KMS-11 (cell line): ENCODE measurements around the gene KNOP1.

Source experiments
- H2AFZ ChIP-seq: fragments of 200-600 bp; sonication (generic); 2 replicates; pipeline ENCODE4 v1.6.1; 2016; ENCODE audit warnings: antibody characterized with exemption, mixed run types, low read depth
- H3K27ac ChIP-seq: fragments of 200-600 bp; sonication (generic); 2 replicates; pipeline ENCODE4 v1.6.1; 2016; ENCODE audit warnings: mild to moderate bottlenecking, mixed run types
- H3K27me3 ChIP-seq: fragments of 200-600 bp; sonication (generic); 2 replicates; pipeline ENCODE4 v1.6.1; 2017; ENCODE audit warnings: mild to moderate bottlenecking, low read depth, mixed run types, moderate library complexity; ENCODE audit not compliant: insufficient read depth
- H3K36me3 ChIP-seq: fragments of 200-600 bp; sonication (generic); 2 replicates; pipeline ENCODE4 v1.6.1; 2017; ENCODE audit warnings: mild to moderate bottlenecking, mixed run types; ENCODE audit not compliant: insufficient read depth
- H3K4me1 ChIP-seq: fragments of 200-600 bp; sonication (generic); 2 replicates; pipeline ENCODE4 v1.6.1; 2016; ENCODE audit warnings: mild to moderate bottlenecking, low read depth, mixed run types; ENCODE audit not compliant: poor library complexity, severe bottlenecking
- H3K4me2 ChIP-seq: fragments of 200-600 bp; sonication (generic); 2 replicates; pipeline ENCODE4 v1.7.0; 2016; ENCODE audit warnings: mild to moderate bottlenecking, mixed run types
- H3K4me3 ChIP-seq: fragments of 200-600 bp; sonication (generic); IDR thresholded peaks from 2 replicates; pipeline ENCODE4 v1.6.1; 2017; ENCODE audit warnings: low read depth, low read length, mixed read lengths; ENCODE audit not compliant: insufficient read depth
- H3K79me2 ChIP-seq: fragments of 200-600 bp; sonication (generic); 2 replicates; pipeline ENCODE4 v1.6.1; 2016; ENCODE audit warnings: low read depth, mixed run types; ENCODE audit not compliant: insufficient read depth
- H3K9ac ChIP-seq: fragments of 200-600 bp; sonication (generic); 2 replicates; pipeline ENCODE4 v1.6.1; 2016; ENCODE audit warnings: mild to moderate bottlenecking, mixed run types
- H4K20me1 ChIP-seq: fragments of 200-600 bp; sonication (generic); 2 replicates; pipeline ENCODE4 v1.6.1; 2016; ENCODE audit warnings: mild to moderate bottlenecking, mixed run types; ENCODE audit not compliant: insufficient read depth
- TF ChIP-seq, protein P1 (sequence below): fragments of 200-600 bp; sonication (generic); conservative IDR thresholded peaks from 2 replicates; pipeline ENCODE4 v1.6.1; 2017; ENCODE audit warnings: low read depth, mild to moderate bottlenecking, antibody characterized with exemption, low read length, moderate library complexity, mixed read lengths

KNOP1 gene

DNA sequence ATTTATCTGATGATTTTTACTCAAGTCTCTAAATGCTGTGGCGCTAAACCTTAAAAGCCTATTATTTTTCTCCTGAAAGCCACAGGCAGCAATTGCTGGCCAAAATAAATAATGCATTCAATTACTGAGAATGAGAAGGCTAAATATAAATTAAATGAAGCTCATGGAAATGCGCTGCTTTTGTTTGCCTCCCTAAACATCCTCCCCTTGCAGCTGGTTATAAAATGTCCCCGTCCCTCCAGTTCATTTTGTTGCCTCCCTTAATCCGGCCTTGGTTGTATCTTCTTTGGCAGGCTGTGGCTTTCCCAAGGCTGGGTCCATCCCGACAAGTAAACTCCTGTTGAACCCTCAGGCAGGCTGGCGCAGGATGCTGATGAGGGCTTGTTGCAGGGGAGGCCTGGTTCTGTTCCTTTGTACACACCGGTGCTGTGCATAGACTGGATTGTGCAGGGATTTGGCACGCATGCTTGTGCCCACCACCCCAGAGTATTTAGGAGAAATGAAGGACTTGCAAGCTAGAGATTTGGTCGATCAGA is 62.7 kb downstream of the KNOP1 start:
- Histone ChIP-seq H3K36me3 (no peaks in the 10 kb centered on the region), H3K27me3 (no peaks in the 10 kb centered on the region), H2AFZ (no peak overlapping the region), H3K4me1 (no peaks in the 10 kb centered on the region), H3K27ac (no peak overlapping the region), H3K79me2 (no peaks in the 10 kb centered on the region), H3K4me3 (no peak overlapping the region), H3K4me2 (no peak overlapping the region), H3K9ac (no peak overlapping the region), H4K20me1 (no peaks in the 10 kb centered on the region)
- TF ChIP-seq, protein P1, sequence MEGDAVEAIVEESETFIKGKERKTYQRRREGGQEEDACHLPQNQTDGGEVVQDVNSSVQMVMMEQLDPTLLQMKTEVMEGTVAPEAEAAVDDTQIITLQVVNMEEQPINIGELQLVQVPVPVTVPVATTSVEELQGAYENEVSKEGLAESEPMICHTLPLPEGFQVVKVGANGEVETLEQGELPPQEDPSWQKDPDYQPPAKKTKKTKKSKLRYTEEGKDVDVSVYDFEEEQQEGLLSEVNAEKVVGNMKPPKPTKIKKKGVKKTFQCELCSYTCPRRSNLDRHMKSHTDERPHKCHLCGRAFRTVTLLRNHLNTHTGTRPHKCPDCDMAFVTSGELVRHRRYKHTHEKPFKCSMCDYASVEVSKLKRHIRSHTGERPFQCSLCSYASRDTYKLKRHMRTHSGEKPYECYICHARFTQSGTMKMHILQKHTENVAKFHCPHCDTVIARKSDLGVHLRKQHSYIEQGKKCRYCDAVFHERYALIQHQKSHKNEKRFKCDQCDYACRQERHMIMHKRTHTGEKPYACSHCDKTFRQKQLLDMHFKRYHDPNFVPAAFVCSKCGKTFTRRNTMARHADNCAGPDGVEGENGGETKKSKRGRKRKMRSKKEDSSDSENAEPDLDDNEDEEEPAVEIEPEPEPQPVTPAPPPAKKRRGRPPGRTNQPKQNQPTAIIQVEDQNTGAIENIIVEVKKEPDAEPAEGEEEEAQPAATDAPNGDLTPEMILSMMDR, result no peak

DNA sequence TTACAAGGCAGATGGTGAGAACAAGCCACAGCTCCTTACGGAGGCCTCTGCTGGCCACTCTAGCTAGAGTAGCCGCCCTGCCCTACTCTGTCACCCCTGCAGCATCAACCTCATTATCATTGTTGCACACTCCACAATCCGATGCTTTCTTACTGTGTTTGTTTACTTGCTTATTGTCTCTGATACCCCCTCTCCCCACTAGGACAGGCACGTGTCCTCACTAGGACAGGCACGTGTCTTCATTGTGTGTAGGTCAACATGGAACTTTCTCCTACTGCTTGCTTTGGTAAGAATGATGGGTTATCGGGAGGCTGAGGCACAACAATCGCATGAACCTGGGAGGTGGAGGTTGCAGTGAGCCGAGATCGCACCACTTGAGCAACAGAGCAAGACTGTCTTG is 63.9 kb downstream of the KNOP1 start:
- Histone ChIP-seq H3K4me1 (no peaks in the 10 kb centered on the region), H3K79me2 (no peaks in the 10 kb centered on the region), H3K4me2 (no peak overlapping the region), H4K20me1 (no peaks in the 10 kb centered on the region), H3K27me3 (no peaks in the 10 kb centered on the region), H3K27ac (no peak overlapping the region), H3K4me3 (no peak overlapping the region), H2AFZ (no peak overlapping the region), H3K9ac (no peak overlapping the region), H3K36me3 (no peaks in the 10 kb centered on the region)
- TF ChIP-seq, protein P1, result no peak
